SK-N-MC (cell line): Measurements from ENCODE around the gene ACSS2.

Experiments
- DNase-seq: peaks from one replicate; pipeline ENCODE4 v3.0.0-alpha.2; 2011; ENCODE audit warnings: low read depth, low spot score
- H3K27ac ChIP-seq: fragments of 200-600 bp; sonication (generic); 2 replicates; pipeline ENCODE4 v1.5.1; 2016; ENCODE audit warnings: mixed run types
- H3K36me3 ChIP-seq: fragments of 200-600 bp; sonication (generic); 2 replicates; pipeline ENCODE4 v1.6.1; 2017; ENCODE audit warnings: antibody characterized with exemption, low read length, mixed read lengths; ENCODE audit not compliant: insufficient read depth
- H3K4me3 ChIP-seq: fragments of 200-600 bp; sonication (generic); 2 replicates; pipeline ENCODE4 v1.5.1; 2016
- H3K9ac ChIP-seq: fragments of 200-600 bp; sonication (generic); 2 replicates; pipeline ENCODE4 v1.8.0; 2017; ENCODE audit warnings: mixed run types, mixed read lengths; ENCODE audit not compliant: insufficient read length
- H3K9me3 ChIP-seq: fragments of 200-600 bp; sonication (generic); 2 replicates; pipeline ENCODE4 v1.6.1; 2017; ENCODE audit warnings: low read depth, mild to moderate bottlenecking, antibody characterized with exemption, low read length, moderate library complexity, mixed read lengths
- EZH2 ChIP-seq: fragments of 200-600 bp; sonication (generic); IDR thresholded peaks from one replicate; pipeline ENCODE4 v1.6.1; 2017; ENCODE audit warnings: antibody characterized with exemption
- FOXP2 ChIP-seq: optimal IDR thresholded peaks from 2 replicates; pipeline ENCODE3; 2011; ENCODE audit warnings: mild to moderate bottlenecking, moderate library complexity; ENCODE audit not compliant: insufficient read depth; ENCODE audit errors: extremely low read length, control extremely low read depth
- POLR2AphosphoS5 ChIP-seq: IDR thresholded peaks from 2 replicates; pipeline ENCODE4 v1.6.1; 2012; ENCODE audit warnings: mild to moderate bottlenecking, low read depth, low read length, borderline replicate concordance

Gene ACSS2

GRCh38 chr20:34970193-34970840 lies 93.9 kb downstream of the ACSS2 start:
- no peak for TF ChIP-seq FOXP2
- H3K36me3 ChIP-seq: no peaks in the 10 kb centered on the region
- H3K4me3 ChIP-seq: no peak overlapping the region
- no peak for DNase-seq
- no peak overlapping the region for H3K9ac ChIP-seq
- no peaks in the 10 kb centered on the region for H3K9me3 ChIP-seq
- H3K27ac ChIP-seq: no peak overlapping the region

GRCh38 chr20:34970846-34971560 lies 94.6 kb downstream of the ACSS2 start:
- Histone ChIP-seq H3K36me3 (no peaks in the 10 kb centered on the region), H3K4me3 (no peak overlapping the region), H3K9ac (no peak overlapping the region), H3K27ac (no peak overlapping the region), H3K9me3 (no peaks in the 10 kb centered on the region)
- no peak for DNase-seq
- TF ChIP-seq FOXP2 (no peak), POLR2AphosphoS5 (no peak), EZH2 (no peak)

GRCh38 chr20:34971561-34972235 lies 95.3 kb downstream of the ACSS2 start:
- Histone ChIP-seq H3K9ac (no peak overlapping the region), H3K36me3 (no peaks in the 10 kb centered on the region), H3K27ac (no peak overlapping the region), H3K9me3 (no peaks in the 10 kb centered on the region), H3K4me3 (no peak overlapping the region)
- no peak for TF ChIP-seq FOXP2
- TF ChIP-seq POLR2AphosphoS5: no peak
- no peak for TF ChIP-seq EZH2
- DNase-seq: no peak

- no peaks in the 10 kb centered on the region for H3K9me3 ChIP-seq
- no peak for TF ChIP-seq POLR2AphosphoS5
- no peak for TF ChIP-seq FOXP2
- no peak for TF ChIP-seq EZH2
- H3K9ac ChIP-seq: no peak overlapping the region
- no peaks in the 10 kb centered on the region for H3K36me3 ChIP-seq
- no peak overlapping the region for H3K27ac ChIP-seq
- no peak for DNase-seq
- no peak overlapping the region for H3K4me3 ChIP-seq
Observed at GRCh38 chr20:34974246-34974645, 97.8 kb downstream of the ACSS2 start.

GRCh38 chr20:34976286-34976685 lies 99.9 kb downstream of the ACSS2 start:
- H3K36me3 ChIP-seq: no peaks in the 10 kb centered on the region
- no peak overlapping the region for H3K9ac ChIP-seq
- TF ChIP-seq FOXP2 (no peak), EZH2 (no peak), POLR2AphosphoS5 (no peak)
- no peak overlapping the region for H3K27ac ChIP-seq
- no peak overlapping the region for H3K4me3 ChIP-seq
- H3K9me3 ChIP-seq: no peaks in the 10 kb centered on the region
- no peak for DNase-seq
